Brain microvascular endothelial cell (primary cell): ENCODE results near the gene REPIN1.

Experiments used
- DNase-seq: peaks from one replicate; pipeline ENCODE4 v3.0.0-alpha.2; 2020
- H3K27ac ChIP-seq: fragments of 250-450 bp; sonication (Bioruptor Pico); 2 replicates; pipeline ENCODE4 v1.5.1; 2020; ENCODE audit warnings: mild to moderate bottlenecking, moderate library complexity
- H3K27me3 ChIP-seq: fragments of 250-450 bp; sonication (Bioruptor Pico); replicated peaks from 2 replicates; pipeline ENCODE4 v1.5.1; 2020; ENCODE audit warnings: mild to moderate bottlenecking
- H3K36me3 ChIP-seq: fragments of 250-450 bp; sonication (Bioruptor Pico); replicated peaks from 2 replicates; pipeline ENCODE4 v1.5.1; 2020; ENCODE audit warnings: mild to moderate bottlenecking
- H3K4me3 ChIP-seq: 2 replicates; pipeline ENCODE4 v1.5.1; 2011; ENCODE audit warnings: low read depth, mild to moderate bottlenecking, control low read depth, low read length, moderate library complexity
- in situ Hi-C: cut with HindIII; loops from 2 replicates; pipeline ENCODE4 v1.10.0; 2017; ENCODE audit warnings: low sequenced_read_pairs, low pct_ligation_motif_present
- TF ChIP-seq, protein P1 (sequence below): IDR thresholded peaks from 2 replicates; pipeline ENCODE4 v1.5.1; 2011; ENCODE audit warnings: low read depth, mild to moderate bottlenecking, moderate library complexity, low read length, control low read depth, inconsistent platforms; ENCODE audit errors: missing control alignments

Gene REPIN1

DNA sequence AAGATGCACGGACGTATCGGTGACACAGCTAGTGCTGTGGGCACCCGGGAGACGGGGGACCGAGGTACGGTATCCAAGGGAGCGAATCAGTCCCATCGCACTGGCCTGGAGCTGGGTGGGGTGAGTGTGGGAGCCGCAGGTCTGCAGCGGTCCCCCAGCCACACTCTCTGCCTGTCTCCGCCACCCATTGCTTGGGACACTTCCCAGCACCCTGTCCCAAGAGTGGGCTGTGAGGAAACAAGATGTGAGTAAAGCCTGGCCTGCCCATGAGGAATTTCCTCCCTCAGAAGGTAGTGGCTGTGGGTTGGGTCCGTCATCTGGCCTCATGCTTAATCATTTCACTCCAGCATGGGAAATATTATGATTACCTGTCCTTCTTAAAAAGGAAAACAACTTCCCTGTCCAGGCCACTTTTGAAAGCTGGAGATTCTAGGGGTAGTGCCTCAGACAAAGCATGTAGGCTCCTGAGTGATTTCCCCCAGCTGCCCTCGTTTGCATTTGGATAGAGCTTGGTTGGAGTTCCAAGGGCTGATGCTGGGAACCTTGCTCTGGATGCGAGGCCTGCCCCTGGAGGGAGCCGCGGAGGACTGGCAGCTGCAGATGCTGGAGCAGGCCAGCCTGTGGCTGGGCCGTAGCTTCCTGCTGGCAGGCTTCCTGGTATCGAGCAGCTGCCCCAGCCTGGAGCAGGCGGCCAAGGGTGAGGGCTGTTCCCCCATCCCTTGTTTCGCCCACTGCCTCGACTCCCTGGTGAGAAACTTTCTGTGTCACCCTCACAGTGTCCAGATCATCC is 39.1 kb upstream of the REPIN1 start:
- TF ChIP-seq, protein P1, sequence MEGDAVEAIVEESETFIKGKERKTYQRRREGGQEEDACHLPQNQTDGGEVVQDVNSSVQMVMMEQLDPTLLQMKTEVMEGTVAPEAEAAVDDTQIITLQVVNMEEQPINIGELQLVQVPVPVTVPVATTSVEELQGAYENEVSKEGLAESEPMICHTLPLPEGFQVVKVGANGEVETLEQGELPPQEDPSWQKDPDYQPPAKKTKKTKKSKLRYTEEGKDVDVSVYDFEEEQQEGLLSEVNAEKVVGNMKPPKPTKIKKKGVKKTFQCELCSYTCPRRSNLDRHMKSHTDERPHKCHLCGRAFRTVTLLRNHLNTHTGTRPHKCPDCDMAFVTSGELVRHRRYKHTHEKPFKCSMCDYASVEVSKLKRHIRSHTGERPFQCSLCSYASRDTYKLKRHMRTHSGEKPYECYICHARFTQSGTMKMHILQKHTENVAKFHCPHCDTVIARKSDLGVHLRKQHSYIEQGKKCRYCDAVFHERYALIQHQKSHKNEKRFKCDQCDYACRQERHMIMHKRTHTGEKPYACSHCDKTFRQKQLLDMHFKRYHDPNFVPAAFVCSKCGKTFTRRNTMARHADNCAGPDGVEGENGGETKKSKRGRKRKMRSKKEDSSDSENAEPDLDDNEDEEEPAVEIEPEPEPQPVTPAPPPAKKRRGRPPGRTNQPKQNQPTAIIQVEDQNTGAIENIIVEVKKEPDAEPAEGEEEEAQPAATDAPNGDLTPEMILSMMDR: no peak
- Histone ChIP-seq H3K36me3 (no peaks in the 10 kb centered on the region), H3K4me3 (no peak overlapping the region), H3K27me3 (no peaks in the 10 kb centered on the region), H3K27ac (no peak overlapping the region)
- in situ Hi-C loops: no loop called here
- DNase-seq: no peak

DNA sequence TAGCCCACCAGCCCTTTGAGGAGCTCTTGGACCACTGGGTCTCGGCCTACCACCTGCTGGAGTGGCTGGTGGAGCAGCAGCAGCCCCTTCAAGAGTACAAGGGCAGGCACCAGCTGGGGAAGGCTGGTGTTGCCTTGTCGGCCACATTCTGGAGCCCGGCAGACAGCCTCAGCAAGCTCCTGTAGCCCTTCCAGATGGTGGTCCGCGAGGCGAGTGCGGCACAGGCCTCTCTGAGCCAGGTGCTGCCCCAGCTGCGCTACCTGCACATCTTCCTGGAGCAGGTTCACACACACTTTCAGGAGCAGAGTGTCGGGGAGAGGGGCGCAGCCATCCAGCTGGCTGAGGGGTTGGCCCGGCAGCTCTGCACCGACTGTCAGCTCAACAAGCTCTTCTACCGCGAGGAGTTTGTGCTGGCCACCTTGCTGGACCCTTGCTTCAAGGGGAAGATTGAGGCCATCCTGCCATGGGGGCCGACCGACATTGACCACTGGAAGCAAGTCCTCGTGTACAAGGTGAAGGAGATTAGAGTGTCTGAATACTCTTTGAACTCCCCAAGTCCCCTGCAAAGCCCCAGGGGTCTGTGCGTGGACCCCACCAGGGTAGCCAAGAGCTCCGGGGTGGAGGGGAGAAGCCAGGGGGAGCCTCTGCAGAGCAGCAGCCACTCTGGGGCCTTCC is 38.3 kb upstream of the REPIN1 start:
- TF ChIP-seq, protein P1: no peak
- Histone ChIP-seq H3K4me3 (no peak overlapping the region), H3K27ac (no peak overlapping the region), H3K36me3 (no peaks in the 10 kb centered on the region), H3K27me3 (no peaks in the 10 kb centered on the region)
- DNase-seq: no peak
- in situ Hi-C loops: no loop called here

DNA sequence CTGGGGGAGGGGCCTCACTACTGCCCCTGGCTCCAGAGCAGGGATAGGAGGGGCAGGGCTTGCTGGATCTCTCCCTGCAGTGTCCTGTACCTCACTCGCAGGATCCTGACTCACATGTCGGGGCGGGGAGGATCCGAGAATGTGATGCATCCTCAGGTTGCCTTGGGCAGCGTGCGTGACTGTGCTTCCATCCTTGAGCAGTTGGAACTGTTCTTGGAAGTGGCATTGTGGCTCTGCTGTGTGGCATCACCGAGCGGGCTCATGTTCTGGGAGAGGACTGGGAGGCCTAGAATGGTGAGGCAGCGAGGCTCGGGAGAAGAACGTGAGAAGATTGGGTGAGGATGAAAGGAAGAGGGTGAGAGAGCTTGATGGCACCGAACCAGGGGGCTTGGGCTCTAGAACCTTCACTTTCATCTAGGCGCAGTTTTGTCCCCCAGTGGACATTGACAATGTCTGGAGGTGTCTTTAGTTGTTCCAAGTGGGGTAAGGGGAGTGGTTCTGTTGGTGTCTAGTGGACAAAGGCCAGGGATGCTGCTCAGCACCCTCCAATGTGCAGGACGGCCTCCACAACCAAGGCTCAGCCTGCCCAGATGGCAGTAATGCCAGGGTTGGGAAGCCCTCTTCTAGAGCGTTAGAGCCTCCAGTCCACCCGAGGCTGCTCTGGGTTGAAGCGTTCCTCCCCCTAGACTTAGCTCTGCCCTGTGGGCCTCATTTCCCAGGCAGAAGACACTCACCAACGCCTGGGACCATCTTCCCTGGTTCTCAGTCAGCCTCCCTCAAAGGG is 35.6 kb upstream of the REPIN1 start:
- Histone ChIP-seq H3K27me3 (no peaks in the 10 kb centered on the region), H3K36me3 (no peaks in the 10 kb centered on the region), H3K27ac (no peak overlapping the region), H3K4me3 (no peak overlapping the region)
- in situ Hi-C loops: no loop called here
- TF ChIP-seq, protein P1: no peak
- DNase-seq: no peak

DNA sequence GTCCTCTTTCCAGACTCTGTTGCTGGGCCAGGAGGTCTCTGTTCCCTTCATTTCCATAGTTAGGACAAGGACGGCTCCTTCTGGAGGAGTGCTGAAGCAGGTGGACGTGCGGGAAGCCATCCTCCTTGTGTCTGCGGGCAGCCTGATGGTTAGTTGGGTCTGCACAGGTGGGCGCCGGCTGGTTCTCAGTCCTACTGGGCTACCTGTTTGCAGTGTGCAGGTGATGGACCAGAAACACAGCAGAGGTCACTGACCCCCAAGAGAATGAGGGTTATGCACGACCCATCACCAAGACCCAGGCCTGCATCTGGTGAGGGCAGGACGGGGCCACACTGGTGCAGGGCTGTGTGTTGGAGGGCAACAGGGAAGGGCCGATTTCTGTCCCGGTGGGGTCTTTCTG is 35.0 kb upstream of the REPIN1 start:
- Histone ChIP-seq H3K27ac (no peak overlapping the region), H3K4me3 (no peak overlapping the region), H3K36me3 (no peaks in the 10 kb centered on the region), H3K27me3 (no peaks in the 10 kb centered on the region)
- TF ChIP-seq, protein P1: no peak
- in situ Hi-C loops: no loop called here
- no peak for DNase-seq

DNA sequence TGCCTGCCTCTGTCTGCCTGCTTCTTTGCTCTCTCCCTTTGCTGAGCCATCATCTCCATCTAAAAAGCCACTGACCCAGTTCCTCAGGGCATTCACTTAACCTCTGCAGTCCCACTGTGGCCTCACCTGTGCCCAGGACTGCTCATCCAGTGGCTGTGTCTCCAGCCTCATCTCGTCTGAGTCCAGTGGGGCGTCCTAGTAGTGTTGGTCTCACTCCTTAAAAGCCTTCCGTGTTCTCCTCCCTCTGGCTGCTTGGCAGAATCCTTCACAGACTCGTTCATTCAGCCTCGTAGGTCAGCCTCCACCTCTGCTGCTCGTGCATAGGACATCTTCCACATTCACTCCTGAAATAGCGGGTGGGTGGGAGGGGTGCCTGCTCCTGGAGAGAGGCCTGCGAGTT is 34.5 kb upstream of the REPIN1 start:
- DNase-seq: no peak
- no peak overlapping the region for H3K4me3 ChIP-seq
- in situ Hi-C loops: no loop called here
- TF ChIP-seq, protein P1: no peak
- no peaks in the 10 kb centered on the region for H3K36me3 ChIP-seq
- no peak overlapping the region for H3K27ac ChIP-seq
- peaks cover 4% of the 10 kb centered on the region for H3K27me3 ChIP-seq
